KBM-7 (cell line): ENCODE measurements around the gene SMIM31.

Source experiments
- DNase-seq: peaks from one replicate; pipeline ENCODE4 v3.0.0-alpha.2; 2015
- in situ Hi-C: fragments of 300-500 bp; cut with MboI; formaldehyde crosslinking; loops from 2 replicates; pipeline ENCODE4 v1.14.3; 2020; ENCODE audit warnings: low sequenced_read_pairs, low pct_unique_long_range_greater_than_20kb, mixed read lengths

The SMIM31 gene

GRCh38 chr4:164779811-164780216 is 25.9 kb downstream of the SMIM31 start:
- in situ Hi-C loops: no loop called here

GRCh38 chr4:164780839-164781238 is 26.9 kb downstream of the SMIM31 start:
- no peak for DNase-seq
- in situ Hi-C loops: no loop called here

More at GRCh38 chr4:164779811-164780216, 25.9 kb downstream of the SMIM31 start:
- DNase-seq: peak; percentile 56

- in situ Hi-C loops: no loop called here
- no peak for DNase-seq
Measured at GRCh38 chr4:164783976-164784375, 30.0 kb downstream of the SMIM31 start.

GRCh38 chr4:164789047-164789446 is 35.1 kb downstream of the SMIM31 start:
- DNase-seq: no peak
- in situ Hi-C loops: no loop called here

- in situ Hi-C loops: no loop called here
- no peak for DNase-seq
Measured at GRCh38 chr4:164790249-164790648, 36.3 kb downstream of the SMIM31 start.

- in situ Hi-C loops: no loop called here
- no peak for DNase-seq
Measured at GRCh38 chr4:164799410-164799809, 45.5 kb downstream of the SMIM31 start.

- in situ Hi-C loops: no loop called here
- DNase-seq: no peak
Measured at GRCh38 chr4:164800786-164801185, 46.9 kb downstream of the SMIM31 start.

GRCh38 chr4:164802301-164802901 is 48.5 kb downstream of the SMIM31 start:
- DNase-seq: no peak
- in situ Hi-C loops: no loop called here

- no peak for DNase-seq
- in situ Hi-C loops: no loop called here
Measured at GRCh38 chr4:164803702-164804101, 49.8 kb downstream of the SMIM31 start.

GRCh38 chr4:164807611-164808010 is 53.7 kb downstream of the SMIM31 start:
- in situ Hi-C loops: no loop called here
- DNase-seq: no peak

- DNase-seq: no peak
- in situ Hi-C loops: no loop called here
Measured at GRCh38 chr4:164813554-164813953, 59.6 kb downstream of the SMIM31 start.

GRCh38 chr4:164815711-164816110 is 61.8 kb downstream of the SMIM31 start:
- DNase-seq: no peak
- in situ Hi-C loops: no loop called here

GRCh38 chr4:164819366-164819765 is 65.4 kb downstream of the SMIM31 start:
- in situ Hi-C loops: no loop called here

GRCh38 chr4:164821711-164822110 is 67.8 kb downstream of the SMIM31 start:
- in situ Hi-C loops: no loop called here
- DNase-seq: no peak

More at GRCh38 chr4:164819366-164819765, 65.4 kb downstream of the SMIM31 start:
- DNase-seq: no peak

GRCh38 chr4:164824581-164824980 is 70.7 kb downstream of the SMIM31 start:
- DNase-seq: no peak
- in situ Hi-C loops: no loop called here

- no peak for DNase-seq
- in situ Hi-C loops: no loop called here
Measured at GRCh38 chr4:164828955-164829354, 75.0 kb downstream of the SMIM31 start.

- DNase-seq: no peak
- in situ Hi-C loops: no loop called here
Measured at GRCh38 chr4:164846566-164846965, 92.6 kb downstream of the SMIM31 start.

GRCh38 chr4:164847016-164847415 is 93.1 kb downstream of the SMIM31 start:
- in situ Hi-C loops: no loop called here
- DNase-seq: no peak

- no peak for DNase-seq
- in situ Hi-C loops: no loop called here
Measured at GRCh38 chr4:164847967-164848649, 94.2 kb downstream of the SMIM31 start.
